HepG2 (cell line): Measurements from ENCODE around the gene GAPDH. TPM values are rescaled to one million over a fixed set of nuclear protein-coding genes. Genes with fewer than 3 reads are reported as not detected.

Experiments used
- ATAC-seq: fragments of 200-7000 bp; cut with Tn5 transposase; 3 replicates; pipeline ENCODE4 v1.9.1; 2020; ENCODE audit warnings: mild to moderate bottlenecking, moderate library complexity
- BruUV-seq: library from RNA; stranded (reverse); fragments of 400-500 nt; replicated peaks from 2 replicates; lab custom pipeline; 2021; lab: Mats Ljungman, UMichigan
- CTCF ChIA-PET: fragments of 300-600 bp; formaldehyde crosslinking; extraction: SDS; loops from one replicate; lab custom pipeline; 2021; ENCODE audit warnings: low total read pairs, inconsistent platforms, low intra/inter-chr PET ratio; lab: Yijun Ruan, JAX
- POLR2A ChIA-PET: fragments of 350-600 bp; sonication (Branson Sonifier 250); formaldehyde crosslinking; loops from one replicate; lab custom pipeline; 2020; ENCODE audit warnings: antibody characterized with exemption, inconsistent platforms; lab: Yijun Ruan, JAX
- DNase-seq: peaks from one replicate; pipeline ENCODE4 v3.0.0-alpha.2; 2015; ENCODE audit warnings: low spot score
- FAIRE-seq: peaks from 3 replicates; lab custom pipeline; 2011; peaks lifted over from hg19 to GRCh38; lab: Jason Lieb, UNC
- H2AFZ ChIP-seq: one replicate; pipeline ENCODE4 v1.6.1; 2011; ENCODE audit warnings: low read length, inconsistent platforms
- H3K27ac ChIP-seq: fragments of 300-600 bp; 3 replicates; pipeline ENCODE4 v1.8.0; 2011; ENCODE audit warnings: mixed run types, mild to moderate bottlenecking, mixed read lengths, low read length, inconsistent platforms; ENCODE audit not compliant: insufficient read depth; ENCODE audit errors: extremely low read length
- H3K27me3 ChIP-seq, 2 experiments: fragments of 200-600 bp in 1 of 2; 2 replicates in 1 of 2; 3 replicates in 1 of 2; pipeline versions ENCODE4 v1.6.0 to v1.8.0; 2011; ENCODE audit warnings: low read length in 2 of 2, mild to moderate bottlenecking in 2 of 2, moderate library complexity in 2 of 2, inconsistent platforms in 1 of 2; ENCODE audit not compliant: insufficient read depth in 2 of 2, control insufficient read depth in 1 of 2
- H3K36me3 ChIP-seq, 2 experiments: fragments of 200-600 bp in 1 of 2; replicated peaks in 1 of 2; 2 replicates in 1 of 2; 3 replicates in 1 of 2; pipeline versions ENCODE4 v1.5.1 to v1.8.0; 2011; ENCODE audit warnings: low read length in 2 of 2, inconsistent platforms in 1 of 2; ENCODE audit not compliant: insufficient read depth in 2 of 2, control insufficient read depth in 1 of 2
- H3K4me1 ChIP-seq: 2 replicates; pipeline ENCODE4 v1.5.1; 2012; ENCODE audit warnings: low read length, inconsistent platforms; ENCODE audit not compliant: insufficient read depth
- H3K4me2 ChIP-seq: 2 replicates; pipeline ENCODE4 v1.6.0; 2011; ENCODE audit warnings: low read depth, low read length, inconsistent platforms
- H3K4me3 ChIP-seq, 3 experiments: fragments of 200-600 bp in 1 of 3; sonication (generic), shearing (Covaris generic) in 1 of 3; replicated peaks in 1 of 3; 2 replicates each; pipeline ENCODE4 v1.5.1; 2011 to 2016; ENCODE audit warnings: low read length in 3 of 3, inconsistent platforms in 2 of 3, low read depth in 2 of 3, mild to moderate bottlenecking in 2 of 3, control low read depth in 1 of 3, mixed read lengths in 1 of 3; ENCODE audit not compliant: insufficient read depth in 1 of 3
- H3K79me2 ChIP-seq: one replicate; pipeline ENCODE4 v1.6.1; 2011; ENCODE audit warnings: low read length, inconsistent platforms; ENCODE audit not compliant: insufficient read depth
- H3K9ac ChIP-seq: 2 replicates; pipeline ENCODE4 v1.6.0; 2011; ENCODE audit warnings: mild to moderate bottlenecking, low read depth, low read length, inconsistent platforms; ENCODE audit not compliant: insufficient read depth
- H3K9me3 ChIP-seq: 2 replicates; pipeline ENCODE4 v1.5.1; 2012; ENCODE audit warnings: mild to moderate bottlenecking, low read length
- H4K20me1 ChIP-seq: 2 replicates; pipeline ENCODE4 v1.6.0; 2011; ENCODE audit warnings: inconsistent platforms, mild to moderate bottlenecking, low read length, moderate library complexity; ENCODE audit not compliant: insufficient read depth
- AKAP8 ChIP-seq: sonication (generic); formaldehyde crosslinking; IDR thresholded peaks from 2 replicates; pipeline ENCODE4 v1.5.1; 2020; ENCODE audit warnings: mild to moderate bottlenecking, missing genetic modification reagents
- HDAC2 ChIP-seq: sonication (generic); formaldehyde crosslinking; IDR thresholded peaks from 2 replicates; pipeline ENCODE4 v1.4.0; 2020; ENCODE audit warnings: missing genetic modification reagents
- HDAC6 ChIP-seq: fragments of 200-600 bp; sonication (generic); IDR thresholded peaks from 2 replicates; pipeline ENCODE4 v1.7.0; 2017; ENCODE audit warnings: mild to moderate bottlenecking, antibody characterized with exemption, low read length, low read depth
- HNRNPLL ChIP-seq: fragments of 200-400 bp; formaldehyde crosslinking; IDR thresholded peaks from 2 replicates; pipeline ENCODE4 v1.6.1; 2017; ENCODE audit warnings: mild to moderate bottlenecking, low read depth, low read length; ENCODE audit not compliant: poor library complexity, severe bottlenecking
- HOMEZ ChIP-seq: IDR thresholded peaks from 2 replicates; pipeline ENCODE4 v1.6.1; 2016; ENCODE audit warnings: low read depth
- NAIF1 ChIP-seq: sonication (generic); formaldehyde crosslinking; IDR thresholded peaks from 2 replicates; pipeline ENCODE4 v1.5.0; 2020; ENCODE audit warnings: mild to moderate bottlenecking, missing genetic modification reagents, borderline replicate concordance
- POGZ ChIP-seq: sonication (generic); formaldehyde crosslinking; IDR thresholded peaks from 2 replicates; pipeline ENCODE4 v1.4.0; 2020; ENCODE audit warnings: mild to moderate bottlenecking, missing genetic modification reagents
- PPARG ChIP-seq: conservative IDR thresholded peaks from 2 replicates; pipeline ENCODE4 v1.6.1; 2016; ENCODE audit warnings: missing biosample characterization, missing genetic modification reagents
- ZNF263 ChIP-seq: sonication (generic); formaldehyde crosslinking; IDR thresholded peaks from 2 replicates; pipeline ENCODE4 v1.4.0; 2020; ENCODE audit warnings: missing genetic modification reagents
- ZNF292 ChIP-seq: sonication (generic); formaldehyde crosslinking; IDR thresholded peaks from 2 replicates; pipeline ENCODE4 v1.8.1; 2022; ENCODE audit warnings: mild to moderate bottlenecking, low read depth, missing genetic modification reagents, borderline replicate concordance
- ZNF607 ChIP-seq: sonication (generic); formaldehyde crosslinking; IDR thresholded peaks from 2 replicates; pipeline ENCODE4 v1.5.1; 2020; ENCODE audit warnings: missing genetic modification reagents, mild to moderate bottlenecking, borderline replicate concordance
- WGBS: methylation state at CpG from one replicate; pipeline ENCODE4 v1.1.6; 2017; ENCODE audit warnings: low lambda C conversion rate; 5-methylcytosine and 5-hydroxymethylcytosine counted together
- in situ Hi-C: cut with HindIII; loops from 2 replicates; pipeline ENCODE4 v1.10.0; 2017; ENCODE audit warnings: low pct_unique_long_range_greater_than_20kb; ENCODE audit not compliant: extremely low pct_ligation_motif_present
- intact Hi-C: fragments of 100-400 bp; cut with micrococcal nuclease; formaldehyde crosslinking; loops from one replicate; pipeline ENCODE4 v1.10.0; 2022; ENCODE audit not compliant: unreplicated experiment
- polyA plus RNA-seq, 8 experiments: library from polyadenylated mRNA; depleted of rRNA in 3 of 8; stranded (reverse) in 7 of 8; unstranded in 1 of 8; fragments of >200 nt; fragmentation: Illumina TruSeq in 4 of 8; extraction: Trizol in 4 of 8; gene quantifications; 2 replicates each; pipeline versions ENCODE4 v1.2.1 to v1.2.3, GENCODE V29; 2011 to 2016; ENCODE audit warnings: low read depth in 4 of 8, missing spikeins in 1 of 8, mixed read lengths in 1 of 8; ENCODE audit not compliant: insufficient read depth in 1 of 8
- total RNA-seq, 5 experiments: library from RNA; depleted of rRNA; stranded (reverse); fragments of >200 nt; fragmentation: Illumina TruSeq; extraction: Trizol; gene quantifications; 2 replicates each; pipeline ENCODE4 v1.2.3, GENCODE V29; 2016; ENCODE audit warnings: low read depth in 1 of 5

Gene GAPDH
- total and polyA plus RNA-seq, 2 of the 13 experiments (the other 11 are each of a cell fraction or from before 2014, with no cell fraction given) = 3,038 to 12,722 TPM

- 0 out of 2 replicates have a peak, but pooled peaks have one; percentile 0 for TF ChIP-seq ZNF263 (CRISPR knock-in tag)
- no peak for TF ChIP-seq HDAC6
- no peak for TF ChIP-seq HOMEZ (CRISPR knock-in tag)
- TF ChIP-seq ZNF607 (CRISPR knock-in tag) = 0 out of 2 replicates have a peak, but pooled peaks have one; percentile 2
- TF ChIP-seq NAIF1 (CRISPR knock-in tag) = peak; percentile 99
- 0 out of 2 replicates have a peak, but pooled peaks have one; percentile 7 for TF ChIP-seq POGZ (CRISPR knock-in tag)
- no peak for TF ChIP-seq ZNF292 (CRISPR knock-in tag)
- TF ChIP-seq PPARG (CRISPR knock-in tag) = 0 out of 2 replicates have a peak, but pooled peaks have one; percentile 24
- TF ChIP-seq HNRNPLL = peak; percentile 93
- no peak for TF ChIP-seq AKAP8 (CRISPR knock-in tag)
- TF ChIP-seq HDAC2 (CRISPR knock-in tag) = peak; percentile 1; the same call in 1 of the 2 replicates
- H3K9me3 ChIP-seq = no peaks in the 10 kb centered on the region
- FAIRE-seq = no peak
- ChIA-PET CTCF (no interaction called here), POLR2A (interaction anchor here (2.1 kb wide), 2 partner anchors 23 to 40 kb away, joined by 7 to 11 read pairs; partner anchors contain the start of genes GAPDH and VAMP1)
- peak overlapping the region; percentile 98 for H3K27ac ChIP-seq
- H3K79me2 ChIP-seq = peaks cover 44% of the 10 kb centered on the region
- H3K27me3 ChIP-seq = no peaks in the 10 kb centered on the region; a peak in 1 of 5 replicates
- peak overlapping the region; percentile 92 for H3K4me2 ChIP-seq
- no peak for DNase-seq
- TSS peak; percentile 81 for BruUV-seq
- WGBS = 2% methylated on average over 14 of the region's 14 CpGs
- peaks cover 4 to 42% of the 10 kb centered on the region in 2 experiments; a peak in 3 of 5 replicates for H3K36me3 ChIP-seq
- H3K4me1 ChIP-seq = peaks cover 38% of the 10 kb centered on the region
- H4K20me1 ChIP-seq = peaks cover 7% of the 10 kb centered on the region
- H3K4me3 ChIP-seq = peak overlapping the region; percentile 61 to 80 (median 67)
- in situ Hi-C loops (no loop called here), intact Hi-C loops (loop anchor here (1.0 to 2.0 kb wide), 2 partner anchors 38 to 71 kb away; no protein-coding TSS in a partner anchor)
- H3K9ac ChIP-seq = peak overlapping the region; percentile 83
- no peak for ATAC-seq
- H2AFZ ChIP-seq = no peak overlapping the region
These were observed 40.0 kb upstream of the GAPDH start for GRCh38 chr12:6494258-6494743.
